GM12891 (cell line): Measurements from ENCODE around the gene RIMS1.

Experiments used
- DNase-seq: peaks from one replicate; pipeline ENCODE4 v3.0.0; 2011; ENCODE audit warnings: low spot score; ENCODE audit not compliant: insufficient read length
- FAIRE-seq: peaks from 2 replicates; lab custom pipeline; 2011; peaks lifted over from hg19 to GRCh38; lab: Jason Lieb, UNC
- PAX5 ChIP-seq: IDR thresholded peaks from 2 replicates; pipeline ENCODE4 v1.6.1; 2011; ENCODE audit warnings: low read length, moderate library complexity, mild to moderate bottlenecking; ENCODE audit not compliant: insufficient read depth, severe bottlenecking
- POLR2A ChIP-seq: IDR thresholded peaks from 2 replicates; pipeline ENCODE4 v1.6.1; 2011; ENCODE audit warnings: low read depth, low read length, control low read depth
- POLR2AphosphoS5 ChIP-seq: IDR thresholded peaks from 2 replicates; pipeline ENCODE4 v1.6.1; 2011; ENCODE audit warnings: low read depth, low read length, control low read depth
- POU2F2 ChIP-seq: IDR thresholded peaks from 2 replicates; pipeline ENCODE4 v1.6.1; 2011; ENCODE audit warnings: low read depth, mild to moderate bottlenecking, control low read depth, low read length, moderate library complexity
- SPI1 ChIP-seq: IDR thresholded peaks from 2 replicates; pipeline ENCODE4 v1.6.1; 2011; ENCODE audit warnings: low read depth, low read length, control low read depth
- TAF1 ChIP-seq: IDR thresholded peaks from 2 replicates; pipeline ENCODE4 v1.6.1; 2011; ENCODE audit warnings: low read depth, low read length, control low read depth

Gene RIMS1

GRCh38 chr6:72140795-72141194 is 254.4 kb downstream of the RIMS1 start:
- TF ChIP-seq PAX5 (no peak), TAF1 (no peak), POLR2A (no peak), SPI1 (no peak), POU2F2 (no peak), POLR2AphosphoS5 (no peak)
- DNase-seq (no peak), FAIRE-seq (no peak)

- TF ChIP-seq PAX5 (no peak), POLR2A (no peak), SPI1 (no peak), POLR2AphosphoS5 (no peak), TAF1 (no peak), POU2F2 (no peak)
- FAIRE-seq: no peak
- no peak for DNase-seq
These were observed 263.4 kb downstream of the RIMS1 start for GRCh38 chr6:72149715-72150114.

- no peak for DNase-seq
- TF ChIP-seq POU2F2 (no peak), TAF1 (no peak), POLR2A (no peak), PAX5 (no peak), SPI1 (no peak), POLR2AphosphoS5 (no peak)
- FAIRE-seq: no peak
These were observed 265.4 kb downstream of the RIMS1 start for GRCh38 chr6:72151742-72152141.

GRCh38 chr6:72175916-72176315 is 289.6 kb downstream of the RIMS1 start:
- FAIRE-seq (no peak), DNase-seq (no peak)
- TF ChIP-seq SPI1 (no peak), TAF1 (no peak), POLR2A (no peak), POLR2AphosphoS5 (no peak), POU2F2 (no peak), PAX5 (no peak)

- no peak for DNase-seq
- TF ChIP-seq POLR2A (no peak), TAF1 (no peak)
These were observed 296.2 kb downstream of the RIMS1 start for GRCh38 chr6:72182337-72183246.

GRCh38 chr6:72203983-72204382 is 317.6 kb downstream of the RIMS1 start:
- FAIRE-seq (no peak), DNase-seq (no peak)
- TF ChIP-seq SPI1 (no peak), POLR2A (no peak), POU2F2 (no peak), PAX5 (no peak), TAF1 (no peak), POLR2AphosphoS5 (no peak)

More at GRCh38 chr6:72182337-72183246, 296.2 kb downstream of the RIMS1 start:
- no peak for FAIRE-seq

GRCh38 chr6:72205500-72205899 is 319.1 kb downstream of the RIMS1 start:
- TF ChIP-seq POU2F2 (no peak), SPI1 (no peak), POLR2AphosphoS5 (no peak), PAX5 (no peak), POLR2A (no peak), TAF1 (no peak)
- DNase-seq: no peak
- no peak for FAIRE-seq

GRCh38 chr6:72206606-72207005 is 320.3 kb downstream of the RIMS1 start:
- no peak for FAIRE-seq
- TF ChIP-seq POLR2A (no peak), POLR2AphosphoS5 (no peak), SPI1 (no peak), TAF1 (no peak), PAX5 (no peak), POU2F2 (no peak)
- no peak for DNase-seq

GRCh38 chr6:72212686-72213085 is 326.3 kb downstream of the RIMS1 start:
- no peak for FAIRE-seq
- TF ChIP-seq POLR2A (no peak), POU2F2 (no peak), POLR2AphosphoS5 (no peak), SPI1 (no peak), TAF1 (no peak)
- DNase-seq: no peak

GRCh38 chr6:72213654-72214053 is 327.3 kb downstream of the RIMS1 start:
- TF ChIP-seq POU2F2 (no peak), TAF1 (no peak), POLR2AphosphoS5 (no peak), POLR2A (no peak), SPI1 (no peak)
- no peak for FAIRE-seq
- no peak for DNase-seq
